ENCODE results near the gene ZNF500. TPM values are rescaled to one million over a fixed set of nuclear protein-coding genes. Genes with fewer than 3 reads are reported as not detected.

The ZNF500 gene
- total and polyA plus RNA-seq, 4 donors, result 7.5 to 14.6 (median 12.2) TPM

- WGBS, 2 donors, result 78 to 85% methylated on average over 15 to 16 of the region's 16 CpGs
- ATAC-seq (ENCODE audit: insufficient read depth, low FRiP score) (no peak), DNase-seq (peak in 1 of 3 donors; percentile 2)
- Histone ChIP-seq H3K9ac (ENCODE audit: insufficient read depth in 1 of 2, low read length in 2 of 2) (no peak overlapping the region), H3K4me3 (no peak overlapping the region), H3K36me3 (ENCODE audit: control insufficient read depth in 4 of 4, insufficient read depth in 4 of 4, low read length in 4 of 4) (no peaks in the 10 kb centered on the region), H3K27ac (ENCODE audit: low read depth in 1 of 2, low read length in 1 of 2) (no peak overlapping the region), H3K9me3 (ENCODE audit: control insufficient read depth in 4 of 4, insufficient read depth in 3 of 4, low read length in 3 of 4) (no peaks in the 10 kb centered on the region), H3K27me3 (ENCODE audit: control insufficient read depth in 3 of 3, insufficient read depth in 3 of 3, low read length in 2 of 3) (no peaks in the 10 kb centered on the region), H3K4me1 (ENCODE audit: control insufficient read depth in 5 of 5, insufficient read depth in 5 of 5, low read length in 5 of 5) (no peaks in the 10 kb centered on the region)
- TF ChIP-seq, protein P1, sequence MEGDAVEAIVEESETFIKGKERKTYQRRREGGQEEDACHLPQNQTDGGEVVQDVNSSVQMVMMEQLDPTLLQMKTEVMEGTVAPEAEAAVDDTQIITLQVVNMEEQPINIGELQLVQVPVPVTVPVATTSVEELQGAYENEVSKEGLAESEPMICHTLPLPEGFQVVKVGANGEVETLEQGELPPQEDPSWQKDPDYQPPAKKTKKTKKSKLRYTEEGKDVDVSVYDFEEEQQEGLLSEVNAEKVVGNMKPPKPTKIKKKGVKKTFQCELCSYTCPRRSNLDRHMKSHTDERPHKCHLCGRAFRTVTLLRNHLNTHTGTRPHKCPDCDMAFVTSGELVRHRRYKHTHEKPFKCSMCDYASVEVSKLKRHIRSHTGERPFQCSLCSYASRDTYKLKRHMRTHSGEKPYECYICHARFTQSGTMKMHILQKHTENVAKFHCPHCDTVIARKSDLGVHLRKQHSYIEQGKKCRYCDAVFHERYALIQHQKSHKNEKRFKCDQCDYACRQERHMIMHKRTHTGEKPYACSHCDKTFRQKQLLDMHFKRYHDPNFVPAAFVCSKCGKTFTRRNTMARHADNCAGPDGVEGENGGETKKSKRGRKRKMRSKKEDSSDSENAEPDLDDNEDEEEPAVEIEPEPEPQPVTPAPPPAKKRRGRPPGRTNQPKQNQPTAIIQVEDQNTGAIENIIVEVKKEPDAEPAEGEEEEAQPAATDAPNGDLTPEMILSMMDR (IDR thresholded peaks at IDR 0.05; ENCODE audit: control extremely low read depth, extremely low read depth), result no peak
These were observed 17.0 kb upstream of the ZNF500 start for GRCh38 chr16:4783951-4784336.

DNA sequence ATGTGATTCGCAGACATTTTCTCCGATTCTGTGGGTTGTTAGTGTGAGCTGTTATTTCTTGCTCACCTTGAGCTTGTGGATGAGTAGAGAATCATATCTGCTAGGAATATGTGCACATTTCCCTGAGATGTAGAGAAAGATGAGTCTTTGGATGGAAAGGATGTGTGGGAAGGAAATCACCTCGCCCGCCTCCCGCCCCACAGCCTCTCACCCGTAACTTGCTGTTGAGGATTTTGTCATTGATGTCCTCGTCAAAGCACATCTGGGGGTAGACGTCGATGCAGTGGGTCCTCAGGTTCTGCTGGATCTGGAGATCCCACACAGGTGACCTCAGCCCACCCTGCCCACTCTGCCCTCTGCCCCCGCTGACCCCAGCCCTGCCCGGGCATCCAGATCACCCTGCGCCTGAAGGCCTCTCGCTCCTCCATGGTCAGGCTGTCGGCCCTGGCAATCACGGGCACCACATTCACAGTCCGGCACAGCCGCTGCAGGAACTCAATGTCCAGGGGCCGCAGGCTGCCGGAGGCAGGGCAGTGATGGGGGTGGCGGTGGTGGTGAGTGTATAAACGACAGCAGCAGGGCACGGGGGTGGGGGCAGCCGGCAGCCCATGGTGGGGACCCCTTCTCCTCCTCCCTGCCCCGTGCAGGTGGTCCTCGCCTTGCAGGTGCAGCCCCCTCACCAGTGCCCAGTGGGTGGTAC lies 16.4 kb upstream of the ZNF500 start:
- Histone ChIP-seq H3K36me3 (ENCODE audit: control insufficient read depth in 4 of 4, insufficient read depth in 4 of 4, low read length in 4 of 4) (no peaks in the 10 kb centered on the region), H3K9me3 (ENCODE audit: control insufficient read depth in 4 of 4, insufficient read depth in 3 of 4, low read length in 3 of 4) (no peaks in the 10 kb centered on the region), H3K4me3 (no peak overlapping the region), H3K27me3 (ENCODE audit: control insufficient read depth in 3 of 3, insufficient read depth in 3 of 3, low read length in 2 of 3) (no peaks in the 10 kb centered on the region), H3K27ac (ENCODE audit: low read depth in 1 of 2, low read length in 1 of 2) (no peak overlapping the region), H3K9ac (ENCODE audit: insufficient read depth in 1 of 2, low read length in 2 of 2) (no peak overlapping the region), H3K4me1 (ENCODE audit: control insufficient read depth in 5 of 5, insufficient read depth in 5 of 5, low read length in 5 of 5) (no peaks in the 10 kb centered on the region)
- peak in 1 of 3 donors; percentile 5 for DNase-seq
- no peak for ATAC-seq (ENCODE audit: insufficient read depth, low FRiP score)
- WGBS, 2 donors, result 88 to 95% methylated on average over 24 to 25 of the region's 25 CpGs
- TF ChIP-seq, protein P1 (IDR thresholded peaks at IDR 0.05; ENCODE audit: control extremely low read depth, extremely low read depth), result no peak

- DNase-seq (no peak), ATAC-seq (ENCODE audit: insufficient read depth, low FRiP score) (no peak)
- Histone ChIP-seq H3K27ac (ENCODE audit: low read depth in 1 of 2, low read length in 1 of 2) (no peak overlapping the region), H3K9ac (ENCODE audit: insufficient read depth in 1 of 2, low read length in 2 of 2) (no peak overlapping the region), H3K9me3 (ENCODE audit: control insufficient read depth in 4 of 4, insufficient read depth in 3 of 4, low read length in 3 of 4) (no peaks in the 10 kb centered on the region), H3K27me3 (ENCODE audit: control insufficient read depth in 3 of 3, insufficient read depth in 3 of 3, low read length in 2 of 3) (no peaks in the 10 kb centered on the region), H3K36me3 (ENCODE audit: control insufficient read depth in 4 of 4, insufficient read depth in 4 of 4, low read length in 4 of 4) (no peaks in the 10 kb centered on the region), H3K4me3 (no peak overlapping the region), H3K4me1 (ENCODE audit: control insufficient read depth in 5 of 5, insufficient read depth in 5 of 5, low read length in 5 of 5) (no peaks in the 10 kb centered on the region)
- TF ChIP-seq, protein P1 (IDR thresholded peaks at IDR 0.05; ENCODE audit: control extremely low read depth, extremely low read depth), result no peak
- 91 to 92% methylated on average over 4 of the region's 4 CpGs for WGBS, 2 donors
These were observed 13.3 kb upstream of the ZNF500 start for GRCh38 chr16:4780235-4780634.

GRCh38 chr16:4778050-4778392 lies 11.1 kb upstream of the ZNF500 start:
- DNase-seq, result no peak
- H3K27ac ChIP-seq (ENCODE audit: low read depth in 1 of 2, low read length in 1 of 2), result no peak overlapping the region
- no peak for ATAC-seq (ENCODE audit: insufficient read depth, low FRiP score)

More at GRCh38 chr16:4778050-4778392, 11.1 kb upstream of the ZNF500 start:
- WGBS, 2 donors, result 86 to 95% methylated on average over 5 of the region's 5 CpGs
- H3K9ac ChIP-seq (ENCODE audit: insufficient read depth in 1 of 2, low read length in 2 of 2), result no peak overlapping the region
- no peaks in the 10 kb centered on the region for H3K27me3 ChIP-seq (ENCODE audit: control insufficient read depth in 3 of 3, insufficient read depth in 3 of 3, low read length in 2 of 3)
- H3K36me3 ChIP-seq (ENCODE audit: control insufficient read depth in 4 of 4, insufficient read depth in 4 of 4, low read length in 4 of 4), result no peaks in the 10 kb centered on the region
- no peak overlapping the region for H3K4me3 ChIP-seq
- TF ChIP-seq, protein P1 (IDR thresholded peaks at IDR 0.05; ENCODE audit: control extremely low read depth, extremely low read depth), result no peak
- H3K4me1 ChIP-seq (ENCODE audit: control insufficient read depth in 5 of 5, insufficient read depth in 5 of 5, low read length in 5 of 5), result peaks cover 0 to 2% (median 0%) of the 10 kb centered on the region in 5 donors
- no peaks in the 10 kb centered on the region for H3K9me3 ChIP-seq (ENCODE audit: control insufficient read depth in 4 of 4, insufficient read depth in 3 of 4, low read length in 3 of 4)
